Left ventricle myocardium inferior (tissue), 1 donor: ENCODE results near the gene AFDN. TPM values are rescaled to one million over a fixed set of nuclear protein-coding genes. Genes with fewer than 3 reads are reported as not detected.
A peak's percentile ranks its signal among the peaks of the same experiment; 100 is the strongest.

Experiments used
- DNase-seq: peaks from one replicate; pipeline ENCODE4 v3.0.0-alpha.2; 2020
- H3K27ac ChIP-seq: fragments of 200-600 bp; replicated peaks from 2 replicates; pipeline ENCODE4 v1.8.0; 2021
- H3K27me3 ChIP-seq: fragments of 200-600 bp; 2 replicates; pipeline ENCODE4 v1.8.0; 2021; ENCODE audit warnings: low read depth
- H3K36me3 ChIP-seq: fragments of 200-600 bp; 2 replicates; pipeline ENCODE4 v1.8.0; 2021
- H3K4me1 ChIP-seq: fragments of 200-600 bp; 2 replicates; pipeline ENCODE4 v1.8.0; 2021
- H3K4me3 ChIP-seq: fragments of 200-600 bp; 2 replicates; pipeline ENCODE4 v1.8.0; 2021; ENCODE audit warnings: mild to moderate bottlenecking, moderate library complexity
- H3K9me3 ChIP-seq: fragments of 200-600 bp; replicated peaks from 2 replicates; pipeline ENCODE4 v1.8.0; 2021
- CTCF ChIP-seq: fragments of 200-600 bp; IDR thresholded peaks from 2 replicates; pipeline ENCODE4 v1.8.0; 2021; ENCODE audit warnings: antibody characterized with exemption, mild to moderate bottlenecking, borderline replicate concordance
- intact Hi-C: fragments of 100-400 bp; cut with micrococcal nuclease; formaldehyde crosslinking; loops from one replicate; pipeline ENCODE4 v1.11.0; 2022
- total RNA-seq: library from RNA; stranded (reverse); fragmentation: NEBNext Ultra II Directional; extraction: Animal tissue kit (Norgen Biotek cat#: 25700); gene quantifications from one replicate; pipeline ENCODE4 v1.2.1, GENCODE V29; 2021
- donor health status: DM: no; HTN: yes; CAD: no; lungs with severe emphysema.

Gene AFDN
- total RNA-seq, 1 donor from 2014 or later = 54.9 TPM

DNA sequence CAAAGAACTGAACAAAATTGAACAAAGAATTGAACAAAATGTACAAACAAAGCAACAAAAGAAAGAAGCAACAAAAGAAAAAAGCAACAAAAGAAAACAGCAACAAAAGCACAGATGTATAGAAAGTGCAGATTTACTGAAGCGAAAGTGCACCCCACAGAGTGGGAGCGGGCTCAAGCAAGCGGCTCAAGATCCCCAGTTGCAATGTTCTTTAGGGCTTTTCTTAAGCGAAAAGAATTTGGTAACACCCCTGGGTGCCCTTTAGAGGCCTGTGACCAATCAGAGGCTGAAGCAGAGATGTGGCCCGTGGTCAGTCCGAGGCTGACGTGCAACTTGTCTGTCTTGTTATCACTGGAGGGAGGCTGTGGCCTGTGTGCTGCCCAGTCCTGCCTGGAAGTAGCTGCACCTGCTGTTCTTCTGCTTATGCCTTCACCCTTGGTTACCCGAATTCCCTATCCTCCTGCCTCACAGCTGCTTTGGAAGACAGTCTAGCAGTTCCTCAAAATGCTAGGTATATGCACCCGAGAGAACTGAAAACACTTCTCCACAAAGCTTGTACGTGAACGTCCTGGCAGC lies 157.5 kb downstream of the AFDN start:
- DNase-seq = no peak

GRCh38 chr6:167984876-167985604 lies 158.3 kb downstream of the AFDN start:
- intact Hi-C loops = no loop called here
- no peak overlapping the region for H3K27ac ChIP-seq
- no peak overlapping the region for H3K4me3 ChIP-seq
- DNase-seq = no peak
- H3K36me3 ChIP-seq = no peaks in the 10 kb centered on the region
- TF ChIP-seq CTCF = no peak
- no peaks in the 10 kb centered on the region for H3K9me3 ChIP-seq
- peaks cover 12% of the 10 kb centered on the region for H3K4me1 ChIP-seq
- no peaks in the 10 kb centered on the region for H3K27me3 ChIP-seq

More for the DNA sequence above, 157.5 kb downstream of the AFDN start:
- Histone ChIP-seq H3K4me1 (peaks cover 10% of the 10 kb centered on the region), H3K27me3 (no peaks in the 10 kb centered on the region), H3K9me3 (no peaks in the 10 kb centered on the region), H3K4me3 (no peak overlapping the region), H3K27ac (no peak overlapping the region), H3K36me3 (no peaks in the 10 kb centered on the region)
- intact Hi-C loops = no loop called here
- no peak for TF ChIP-seq CTCF

- Histone ChIP-seq H3K27me3 (no peaks in the 10 kb centered on the region), H3K27ac (no peak overlapping the region), H3K4me3 (no peak overlapping the region), H3K4me1 (peaks cover 10% of the 10 kb centered on the region), H3K36me3 (no peaks in the 10 kb centered on the region), H3K9me3 (no peaks in the 10 kb centered on the region)
- TF ChIP-seq CTCF = no peak
- no peak for DNase-seq
- intact Hi-C loops = no loop called here
These were observed 159.3 kb downstream of the AFDN start for GRCh38 chr6:167985911-167986595.

DNA sequence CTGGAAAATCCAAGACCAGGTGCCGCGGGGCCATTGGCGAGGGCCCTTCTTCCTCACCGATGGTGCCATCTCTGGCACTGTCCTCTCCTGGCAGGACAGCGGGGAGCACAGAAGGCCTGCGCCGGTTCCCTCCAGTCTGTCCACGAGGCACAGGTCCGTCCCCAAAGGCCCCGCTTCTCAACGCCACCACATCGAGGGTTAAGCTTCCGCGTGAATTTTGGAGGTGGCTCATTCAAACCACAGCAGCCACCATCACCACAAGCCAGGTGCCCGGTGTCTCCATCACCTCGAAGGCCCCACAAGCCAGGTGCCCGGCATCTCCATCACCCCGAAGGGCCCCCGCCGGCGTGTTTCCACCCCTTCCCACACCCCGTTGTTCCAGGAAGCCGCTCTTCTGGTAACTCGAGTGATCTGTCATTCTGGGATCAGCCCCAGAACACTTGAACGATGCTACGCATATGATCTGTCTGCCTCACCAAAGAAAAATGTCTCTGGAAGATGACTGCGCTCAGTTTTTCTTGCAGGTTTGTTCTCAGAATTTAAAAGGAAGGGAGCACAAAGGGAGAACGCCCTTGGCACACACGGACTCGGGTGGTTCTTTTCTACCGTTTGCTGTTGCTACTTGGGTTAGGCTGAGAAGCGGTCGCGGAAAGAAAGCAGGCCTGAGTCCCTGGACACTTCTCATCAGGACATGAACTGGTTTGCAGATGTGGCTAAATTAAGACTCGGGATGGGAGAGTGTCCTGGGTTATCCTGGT lies 160.9 kb downstream of the AFDN start:
- TF ChIP-seq CTCF = no peak
- no peak overlapping the region for H3K4me3 ChIP-seq
- no peaks in the 10 kb centered on the region for H3K9me3 ChIP-seq
- H3K27me3 ChIP-seq = no peaks in the 10 kb centered on the region
- peak overlapping the region; percentile 78 for H3K27ac ChIP-seq
- intact Hi-C loops = no loop called here
- no peak for DNase-seq
- peaks cover 14% of the 10 kb centered on the region for H3K4me1 ChIP-seq
- no peaks in the 10 kb centered on the region for H3K36me3 ChIP-seq

DNA sequence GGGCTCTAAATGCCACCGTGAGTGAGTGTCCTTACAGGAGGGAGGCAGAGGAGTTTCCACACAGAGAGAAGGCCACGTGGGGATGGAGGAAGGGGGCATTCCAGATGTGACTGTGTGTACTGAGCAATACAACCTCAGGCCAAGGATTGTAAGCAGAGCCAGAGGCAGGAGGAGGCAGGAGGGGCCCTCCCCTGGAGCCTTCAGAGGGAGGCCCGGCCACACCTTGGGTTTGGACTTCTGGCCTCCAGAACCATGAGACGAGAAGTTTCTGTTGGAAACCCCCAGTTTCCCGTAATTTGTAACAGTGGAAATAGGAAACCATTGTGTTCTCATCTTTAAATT lies 161.4 kb downstream of the AFDN start:
- no peaks in the 10 kb centered on the region for H3K9me3 ChIP-seq
- intact Hi-C loops = no loop called here

More for the DNA sequence above, 161.4 kb downstream of the AFDN start:
- Histone ChIP-seq H3K27me3 (no peaks in the 10 kb centered on the region), H3K4me3 (no peak overlapping the region), H3K4me1 (peaks cover 17% of the 10 kb centered on the region), H3K36me3 (no peaks in the 10 kb centered on the region), H3K27ac (peak overlapping the region; percentile 78)
- no peak for DNase-seq
- TF ChIP-seq CTCF = no peak
